H9 (cell line): ENCODE measurements around the gene IGLL1. TPM values are rescaled to one million over a fixed set of nuclear protein-coding genes. Genes with fewer than 3 reads are reported as not detected.

Experiments used
- DNase-seq: peaks from one replicate; pipeline ENCODE4 v3.0.0-alpha.2; 2017
- H2AFZ ChIP-seq: one replicate; pipeline ENCODE4 v1.6.1; 2013; ENCODE audit warnings: mild to moderate bottlenecking, low read length, control low read depth, moderate library complexity
- H2AK5ac ChIP-seq: 2 replicates; pipeline ENCODE4 v1.6.1; 2013; ENCODE audit warnings: low read length, control low read depth, mixed read lengths; ENCODE audit not compliant: insufficient read length
- H2BK120ac ChIP-seq: one replicate; pipeline ENCODE4 v1.6.1; 2013; ENCODE audit warnings: low read depth, mild to moderate bottlenecking, low read length, control low read depth, inconsistent platforms; ENCODE audit not compliant: poor library complexity, severe bottlenecking
- H2BK12ac ChIP-seq: 2 replicates; pipeline ENCODE4 v1.6.1; 2013; ENCODE audit warnings: low read length, control low read depth, mixed read lengths, low read depth; ENCODE audit not compliant: insufficient read length
- H2BK15ac ChIP-seq: 2 replicates; pipeline ENCODE4 v1.6.1; 2013; ENCODE audit warnings: low read depth, low read length, control low read depth
- H2BK20ac ChIP-seq: one replicate; pipeline ENCODE4 v1.6.1; 2013; ENCODE audit warnings: low read depth, mild to moderate bottlenecking, low read length, control low read depth, inconsistent platforms; ENCODE audit not compliant: poor library complexity, severe bottlenecking
- H2BK5ac ChIP-seq: 2 replicates; pipeline ENCODE4 v1.6.1; 2013; ENCODE audit warnings: low read length, control low read depth, mixed read lengths; ENCODE audit not compliant: insufficient read length
- H3K14ac ChIP-seq: 2 replicates; pipeline ENCODE4 v1.6.1; 2013; ENCODE audit warnings: low read length, control low read depth; ENCODE audit not compliant: insufficient read depth
- H3K18ac ChIP-seq: 2 replicates; pipeline ENCODE4 v1.6.1; 2013; ENCODE audit warnings: low read depth, mild to moderate bottlenecking, mixed read lengths, low read length, control low read depth; ENCODE audit not compliant: insufficient read length
- H3K23ac ChIP-seq: 2 replicates; pipeline ENCODE4 v1.6.1; 2013; ENCODE audit warnings: low read length, control low read depth, mixed read lengths, low read depth; ENCODE audit not compliant: insufficient read length
- H3K23me2 ChIP-seq: 2 replicates; pipeline ENCODE4 v1.6.1; 2013; ENCODE audit warnings: low read depth, mild to moderate bottlenecking, mixed read lengths, low read length, control low read depth; ENCODE audit not compliant: insufficient read length, poor library complexity, severe bottlenecking
- H3K27ac ChIP-seq: 2 replicates; pipeline ENCODE4 v1.5.1; 2013; ENCODE audit warnings: low read length, control low read depth, mixed read lengths, low read depth; ENCODE audit not compliant: insufficient read length
- H3K27me3 ChIP-seq: 2 replicates; pipeline ENCODE4 v1.6.1; 2013; ENCODE audit warnings: low read length, control low read depth, inconsistent platforms; ENCODE audit not compliant: insufficient read depth
- H3K4ac ChIP-seq: 2 replicates; pipeline ENCODE4 v1.6.1; 2013; ENCODE audit warnings: low read depth, mild to moderate bottlenecking, control low read depth, inconsistent platforms, low read length, moderate library complexity
- H3K4me1 ChIP-seq: 2 replicates; pipeline ENCODE4 v1.6.1; 2013; ENCODE audit warnings: low read length, control low read depth, inconsistent platforms; ENCODE audit not compliant: insufficient read depth
- H3K4me2 ChIP-seq: 2 replicates; pipeline ENCODE4 v1.6.1; 2013; ENCODE audit warnings: low read length, control low read depth, mixed read lengths; ENCODE audit not compliant: insufficient read length, insufficient read depth
- H3K56ac ChIP-seq: 2 replicates; pipeline ENCODE4 v1.6.1; 2013; ENCODE audit warnings: low read depth, mild to moderate bottlenecking, mixed read lengths, low read length, control low read depth; ENCODE audit not compliant: insufficient read length
- H3K79me1 ChIP-seq: 2 replicates; pipeline ENCODE4 v1.6.1; 2013; ENCODE audit warnings: low read depth, mild to moderate bottlenecking, moderate library complexity, low read length, control low read depth, inconsistent platforms; ENCODE audit not compliant: insufficient read depth, poor library complexity, severe bottlenecking
- H3K79me2 ChIP-seq: 2 replicates; pipeline ENCODE4 v1.6.1; 2013; ENCODE audit warnings: low read length, control low read depth, inconsistent platforms; ENCODE audit not compliant: insufficient read depth
- H3K9ac ChIP-seq: 2 replicates; pipeline ENCODE4 v1.6.1; 2013; ENCODE audit warnings: low read length, control low read depth, mixed read lengths; ENCODE audit not compliant: insufficient read length; ENCODE audit errors: extremely low read depth
- H3K9me3 ChIP-seq: one replicate; pipeline ENCODE4 v1.6.1; 2013; ENCODE audit warnings: low read depth, low read length, inconsistent platforms; ENCODE audit not compliant: control insufficient read depth
- H3T11ph ChIP-seq: one replicate; pipeline ENCODE4 v1.6.1; 2013; ENCODE audit warnings: mild to moderate bottlenecking, low read length, control low read depth, inconsistent platforms
- H4K20me1 ChIP-seq: one replicate; pipeline ENCODE4 v1.6.1; 2013; ENCODE audit not compliant: control insufficient read depth, insufficient read length, insufficient read depth
- H4K5ac ChIP-seq: 2 replicates; pipeline ENCODE4 v1.6.1; 2013; ENCODE audit warnings: low read depth, mild to moderate bottlenecking, mixed read lengths, low read length, control low read depth; ENCODE audit not compliant: insufficient read length
- H4K8ac ChIP-seq: replicated peaks from 2 replicates; pipeline ENCODE4 v1.6.1; 2013; ENCODE audit warnings: low read length, control low read depth, mixed read lengths, low read depth; ENCODE audit not compliant: insufficient read length
- H4K91ac ChIP-seq: 2 replicates; pipeline ENCODE4 v1.6.1; 2013; ENCODE audit warnings: low read depth, mild to moderate bottlenecking, moderate library complexity, mixed read lengths, low read length, control low read depth; ENCODE audit not compliant: insufficient read length
- H3K27ac Mint-ChIP-seq, 3 experiments: 2 replicates in 2 of 3; 3 replicates in 1 of 3; pipeline ENCODE4 v1.8.0; 2020 to 2021; ENCODE audit warnings: mixed read lengths in 3 of 3, mild to moderate bottlenecking in 1 of 3, moderate library complexity in 1 of 3
- H3K27me3 Mint-ChIP-seq: 2 replicates; pipeline ENCODE4 v1.8.0; 2021; ENCODE audit warnings: low read depth, mild to moderate bottlenecking, moderate library complexity, mixed read lengths
- H3K36me3 Mint-ChIP-seq, 3 experiments: 2 replicates in 2 of 3; 3 replicates in 1 of 3; pipeline ENCODE4 v1.8.0; 2020 to 2021; ENCODE audit warnings: low read depth in 3 of 3, mixed read lengths in 3 of 3; ENCODE audit not compliant: insufficient read depth in 1 of 3
- H3K4me1 Mint-ChIP-seq, 2 experiments: 2 replicates each; pipeline ENCODE4 v1.8.0; 2020; ENCODE audit warnings: mixed read lengths in 2 of 2
- H3K4me3 Mint-ChIP-seq, 2 experiments: 2 replicates in 1 of 2; 3 replicates in 1 of 2; pipeline ENCODE4 v1.8.0; 2020 to 2021; ENCODE audit warnings: mild to moderate bottlenecking in 2 of 2, mixed read lengths in 2 of 2, moderate library complexity in 1 of 2
- H3K9me3 Mint-ChIP-seq, 2 experiments: 2 replicates in 1 of 2; 3 replicates in 1 of 2; pipeline ENCODE4 v1.8.0; 2020; ENCODE audit warnings: mild to moderate bottlenecking in 2 of 2, mixed read lengths in 2 of 2, moderate library complexity in 1 of 2
- CTCF ChIP-seq: fragments of 200-600 bp; sonication (generic); conservative IDR thresholded peaks from 3 replicates; pipeline ENCODE4 v1.8.0; 2021; ENCODE audit warnings: antibody characterized with exemption, mild to moderate bottlenecking
- WGBS: extraction: QIAGEN DNeasy Blood & Tissue Kit; methylation state at CpG from one replicate; pipeline ENCODE4 v1.1.7; 2013; ENCODE audit warnings: missing lambda C conversion rate, low lambda C conversion rate, mixed read lengths; ENCODE audit not compliant: insufficient read length; ENCODE audit errors: extremely low coverage; 5-methylcytosine and 5-hydroxymethylcytosine counted together
- total RNA-seq: library from RNA; stranded (reverse); gene quantifications from 2 replicates; pipeline ENCODE4 v1.2.1, GENCODE V29; 2021

IGLL1 gene
- total RNA-seq, 1 experiment from 2014 or later: not detected

DNA sequence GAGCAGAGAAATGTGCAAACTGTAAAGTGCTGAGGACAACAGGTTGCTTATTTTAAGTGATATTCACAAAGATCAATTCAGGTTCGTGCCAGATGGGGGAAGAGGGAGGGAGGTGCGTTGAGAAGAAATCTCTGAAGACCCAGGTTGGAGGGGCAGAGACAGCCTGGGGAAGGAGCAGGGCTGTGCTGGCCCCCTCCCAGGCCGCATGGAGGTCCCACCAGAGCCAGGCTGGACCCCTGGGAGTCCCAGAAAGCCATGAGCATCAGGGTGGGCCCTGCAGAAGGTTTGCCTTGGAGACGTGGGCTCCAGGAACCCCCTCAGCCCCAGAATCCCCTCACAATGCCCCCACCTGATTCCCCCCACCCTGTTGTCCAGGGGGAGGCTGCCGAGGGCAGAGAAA lies 47.4 kb downstream of the IGLL1 start:
- Histone ChIP-seq H3K27me3 (no peaks in the 10 kb centered on the region; the same call in 1 of the 2 replicates), H4K8ac (no peak overlapping the region), H3K4ac (no peak overlapping the region), H3K23ac (no peak overlapping the region), H3K4me1 (peaks cover 19% of the 10 kb centered on the region; the same call in 1 of the 2 replicates), H4K5ac (no peak overlapping the region), H2BK120ac (no peak overlapping the region), H4K91ac (no peak overlapping the region), H3T11ph (no peak overlapping the region), H2BK20ac (no peak overlapping the region), H3K18ac (no peak overlapping the region), H2BK5ac (no peak overlapping the region), H2AFZ (no peak overlapping the region), H3K79me2 (no peaks in the 10 kb centered on the region), H3K27ac (no peak overlapping the region), H3K4me2 (no peak overlapping the region), H3K9ac (no peak overlapping the region), H2BK15ac (no peak overlapping the region), H3K56ac (no peak overlapping the region), H3K23me2 (peaks cover 3% of the 10 kb centered on the region), H4K20me1 (no peaks in the 10 kb centered on the region), H2AK5ac (no peak overlapping the region), H3K14ac (peak overlapping the region; percentile 2; the same call in 1 of the 2 replicates), H3K79me1 (no peaks in the 10 kb centered on the region), H3K9me3 (no peaks in the 10 kb centered on the region), H2BK12ac (no peak overlapping the region)
- DNase-seq: peak; percentile 21
- no peaks in the 10 kb centered on the region; a peak in 2 of 5 replicates for H3K9me3 Mint-ChIP-seq
- H3K36me3 Mint-ChIP-seq: no peaks in the 10 kb centered on the region; a peak in 1 of 7 replicates
- peaks cover 46% of the 10 kb centered on the region for H3K27me3 Mint-ChIP-seq
- no peak for TF ChIP-seq CTCF
- WGBS: no CpG with 5 or more reads among the region's 5 CpGs
- peak overlapping the region in 2 of 3 experiments; percentile 90 to 93; a peak in 1 of 7 replicates for H3K27ac Mint-ChIP-seq
- H3K4me3 Mint-ChIP-seq: no peak overlapping the region
- peaks cover 59 to 72% of the 10 kb centered on the region in 2 experiments for H3K4me1 Mint-ChIP-seq
